Measurements from ENCODE around the gene PCBP3.

The PCBP3 gene

GRCh38 chr21:45899317-45900033 lies 255.9 kb downstream of the PCBP3 start:
- DNase-seq, result no peak

- no peak for DNase-seq
Observed at GRCh38 chr21:45900034-45900868, 256.7 kb downstream of the PCBP3 start.

GRCh38 chr21:45901061-45901690 lies 257.7 kb downstream of the PCBP3 start:
- no peak for DNase-seq

- no peak for DNase-seq
Observed at GRCh38 chr21:45902292-45902995, 258.9 kb downstream of the PCBP3 start.

- no peak for DNase-seq
Observed at GRCh38 chr21:45905196-45905595, 261.7 kb downstream of the PCBP3 start.

GRCh38 chr21:45906196-45906805 lies 262.8 kb downstream of the PCBP3 start:
- DNase-seq, result no peak

- DNase-seq, result no peak
Observed at GRCh38 chr21:45906859-45907258, 263.3 kb downstream of the PCBP3 start.

GRCh38 chr21:45908536-45909237 lies 265.2 kb downstream of the PCBP3 start:
- DNase-seq, result no peak

GRCh38 chr21:45909238-45909988 lies 265.9 kb downstream of the PCBP3 start:
- DNase-seq, result no peak

- DNase-seq, result no peak
Observed at GRCh38 chr21:45910155-45910547, 266.6 kb downstream of the PCBP3 start.

- DNase-seq, result peak; percentile 60
Observed at GRCh38 chr21:45910548-45911221, 267.2 kb downstream of the PCBP3 start.

GRCh38 chr21:45911806-45912325 lies 268.3 kb downstream of the PCBP3 start:
- no peak for DNase-seq

GRCh38 chr21:45912611-45913417 lies 269.3 kb downstream of the PCBP3 start:
- no peak for DNase-seq

GRCh38 chr21:45913418-45913765 lies 269.9 kb downstream of the PCBP3 start:
- DNase-seq, result no peak

- DNase-seq, result no peak
Observed at GRCh38 chr21:45913886-45914285, 270.4 kb downstream of the PCBP3 start.

GRCh38 chr21:45914321-45914845 lies 270.9 kb downstream of the PCBP3 start:
- no peak for DNase-seq

GRCh38 chr21:45916011-45916840 lies 272.7 kb downstream of the PCBP3 start:
- DNase-seq, result no peak

GRCh38 chr21:45917241-45917640 lies 273.7 kb downstream of the PCBP3 start:
- no peak for DNase-seq
